HL-60 (cell line): ENCODE results near the gene TMEM247.
A peak's percentile ranks its signal among the peaks of the same experiment; 100 is the strongest.
"Not testable (repeated sequence)": the region's sequence is repeated elsewhere in the genome, so short reads cannot be mapped to it uniquely, and the experiment has no call there.

Experiments used
- DNase-seq, 2 experiments: peaks; one replicate each; pipeline ENCODE4 v3.0.0-alpha.2; 2010 to 2020; ENCODE audit warnings: low read depth in 1 of 2, low spot score in 1 of 2
- H3K27ac ChIP-seq: fragments of 250-450 bp; sonication (Bioruptor Pico); replicated peaks from 2 replicates; pipeline ENCODE4 v1.5.1; 2020; ENCODE audit warnings: mild to moderate bottlenecking, moderate library complexity
- H3K27me3 ChIP-seq: fragments of 250-450 bp; sonication (Bioruptor Pico); 2 replicates; pipeline ENCODE4 v1.5.1; 2021; ENCODE audit warnings: mild to moderate bottlenecking, moderate library complexity; ENCODE audit not compliant: insufficient read depth, poor library complexity, severe bottlenecking
- H3K4me3 ChIP-seq: replicated peaks from 2 replicates; pipeline ENCODE4 v1.5.1; 2011; ENCODE audit warnings: mild to moderate bottlenecking, control low read depth, low read length; ENCODE audit not compliant: insufficient read depth
- GABPA ChIP-seq: IDR thresholded peaks from 2 replicates; pipeline ENCODE4 v1.6.1; 2012; ENCODE audit warnings: low read depth
- POLR2AphosphoS5 ChIP-seq: IDR thresholded peaks from 2 replicates; pipeline ENCODE4 v1.6.1; 2012; ENCODE audit warnings: low read depth
- SPI1 ChIP-seq: IDR thresholded peaks from 2 replicates; pipeline ENCODE4 v1.6.1; 2012; ENCODE audit warnings: low read depth, mild to moderate bottlenecking, borderline replicate concordance
- TF ChIP-seq, protein P1 (sequence below): IDR thresholded peaks from one replicate; pipeline ENCODE4 v1.5.1; 2011; ENCODE audit warnings: low read length, control low read depth, inconsistent platforms; ENCODE audit not compliant: insufficient read depth
- TF ChIP-seq, protein P2 (sequence below): IDR thresholded peaks from 2 replicates; pipeline ENCODE4 v1.6.1; 2012; ENCODE audit warnings: low read depth; ENCODE audit not compliant: insufficient replicate concordance

Gene TMEM247

DNA sequence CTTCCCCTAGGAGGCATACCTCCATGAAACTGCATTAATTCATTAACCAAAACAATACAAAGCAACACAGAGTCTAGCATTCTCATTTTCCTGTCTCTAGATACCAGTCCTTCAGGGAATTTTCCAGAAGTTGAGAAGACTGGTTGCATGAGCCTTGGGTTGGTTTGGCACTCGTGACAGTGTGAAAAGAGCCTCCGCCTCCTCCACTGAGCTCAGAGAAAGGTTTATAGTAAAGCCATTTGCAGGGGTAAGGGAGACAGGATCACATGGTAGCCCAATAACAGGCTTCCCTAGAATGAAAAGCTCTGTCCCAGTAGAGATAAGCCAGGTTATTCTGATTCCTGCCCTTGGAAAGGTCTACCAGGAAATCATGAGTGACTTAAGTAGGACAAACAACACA, 9.7 kb upstream of the TMEM247 start:
- Histone ChIP-seq H3K27me3 (no peaks in the 10 kb centered on the region), H3K4me3 (no peak overlapping the region), H3K27ac (peak overlapping the region; percentile 46)
- TF ChIP-seq GABPA (no peak), SPI1 (no peak), POLR2AphosphoS5 (no peak)
- TF ChIP-seq, protein P1, sequence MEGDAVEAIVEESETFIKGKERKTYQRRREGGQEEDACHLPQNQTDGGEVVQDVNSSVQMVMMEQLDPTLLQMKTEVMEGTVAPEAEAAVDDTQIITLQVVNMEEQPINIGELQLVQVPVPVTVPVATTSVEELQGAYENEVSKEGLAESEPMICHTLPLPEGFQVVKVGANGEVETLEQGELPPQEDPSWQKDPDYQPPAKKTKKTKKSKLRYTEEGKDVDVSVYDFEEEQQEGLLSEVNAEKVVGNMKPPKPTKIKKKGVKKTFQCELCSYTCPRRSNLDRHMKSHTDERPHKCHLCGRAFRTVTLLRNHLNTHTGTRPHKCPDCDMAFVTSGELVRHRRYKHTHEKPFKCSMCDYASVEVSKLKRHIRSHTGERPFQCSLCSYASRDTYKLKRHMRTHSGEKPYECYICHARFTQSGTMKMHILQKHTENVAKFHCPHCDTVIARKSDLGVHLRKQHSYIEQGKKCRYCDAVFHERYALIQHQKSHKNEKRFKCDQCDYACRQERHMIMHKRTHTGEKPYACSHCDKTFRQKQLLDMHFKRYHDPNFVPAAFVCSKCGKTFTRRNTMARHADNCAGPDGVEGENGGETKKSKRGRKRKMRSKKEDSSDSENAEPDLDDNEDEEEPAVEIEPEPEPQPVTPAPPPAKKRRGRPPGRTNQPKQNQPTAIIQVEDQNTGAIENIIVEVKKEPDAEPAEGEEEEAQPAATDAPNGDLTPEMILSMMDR: no peak
- TF ChIP-seq, protein P2, sequence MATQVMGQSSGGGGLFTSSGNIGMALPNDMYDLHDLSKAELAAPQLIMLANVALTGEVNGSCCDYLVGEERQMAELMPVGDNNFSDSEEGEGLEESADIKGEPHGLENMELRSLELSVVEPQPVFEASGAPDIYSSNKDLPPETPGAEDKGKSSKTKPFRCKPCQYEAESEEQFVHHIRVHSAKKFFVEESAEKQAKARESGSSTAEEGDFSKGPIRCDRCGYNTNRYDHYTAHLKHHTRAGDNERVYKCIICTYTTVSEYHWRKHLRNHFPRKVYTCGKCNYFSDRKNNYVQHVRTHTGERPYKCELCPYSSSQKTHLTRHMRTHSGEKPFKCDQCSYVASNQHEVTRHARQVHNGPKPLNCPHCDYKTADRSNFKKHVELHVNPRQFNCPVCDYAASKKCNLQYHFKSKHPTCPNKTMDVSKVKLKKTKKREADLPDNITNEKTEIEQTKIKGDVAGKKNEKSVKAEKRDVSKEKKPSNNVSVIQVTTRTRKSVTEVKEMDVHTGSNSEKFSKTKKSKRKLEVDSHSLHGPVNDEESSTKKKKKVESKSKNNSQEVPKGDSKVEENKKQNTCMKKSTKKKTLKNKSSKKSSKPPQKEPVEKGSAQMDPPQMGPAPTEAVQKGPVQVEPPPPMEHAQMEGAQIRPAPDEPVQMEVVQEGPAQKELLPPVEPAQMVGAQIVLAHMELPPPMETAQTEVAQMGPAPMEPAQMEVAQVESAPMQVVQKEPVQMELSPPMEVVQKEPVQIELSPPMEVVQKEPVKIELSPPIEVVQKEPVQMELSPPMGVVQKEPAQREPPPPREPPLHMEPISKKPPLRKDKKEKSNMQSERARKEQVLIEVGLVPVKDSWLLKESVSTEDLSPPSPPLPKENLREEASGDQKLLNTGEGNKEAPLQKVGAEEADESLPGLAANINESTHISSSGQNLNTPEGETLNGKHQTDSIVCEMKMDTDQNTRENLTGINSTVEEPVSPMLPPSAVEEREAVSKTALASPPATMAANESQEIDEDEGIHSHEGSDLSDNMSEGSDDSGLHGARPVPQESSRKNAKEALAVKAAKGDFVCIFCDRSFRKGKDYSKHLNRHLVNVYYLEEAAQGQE: no peak
- DNase-seq: no peak

DNA sequence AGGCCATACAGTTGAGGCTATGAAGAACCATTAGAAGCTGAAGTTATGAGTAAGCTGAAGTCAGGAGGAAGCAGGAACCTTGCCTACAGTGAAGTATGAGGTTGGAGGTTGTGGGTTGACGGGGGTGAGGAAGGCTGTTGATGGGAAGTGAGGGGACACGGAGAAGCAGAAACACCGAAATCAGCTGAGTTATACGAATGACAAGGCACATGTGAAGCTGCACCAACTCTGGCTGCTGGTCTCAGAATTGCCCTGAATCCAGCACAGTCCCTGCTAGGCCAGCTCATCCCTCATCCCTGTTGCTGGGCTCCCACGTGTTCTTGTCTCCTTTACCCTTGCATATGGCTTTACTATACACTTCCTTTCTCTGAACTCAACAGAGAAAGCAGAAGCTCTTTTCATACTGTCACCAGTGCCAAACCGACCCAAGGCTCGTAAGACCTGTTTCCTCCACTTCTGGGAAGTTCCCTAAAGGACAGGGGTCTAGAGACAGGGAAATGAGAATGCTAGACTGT, 9.2 kb upstream of the TMEM247 start:
- DNase-seq: peak; percentile 30 to 69
- Histone ChIP-seq H3K27ac (peak overlapping the region; percentile 46), H3K4me3 (no peak overlapping the region), H3K27me3 (no peaks in the 10 kb centered on the region)
- peak; percentile 88 for TF ChIP-seq SPI1
- TF ChIP-seq, protein P1: no peak

DNA sequence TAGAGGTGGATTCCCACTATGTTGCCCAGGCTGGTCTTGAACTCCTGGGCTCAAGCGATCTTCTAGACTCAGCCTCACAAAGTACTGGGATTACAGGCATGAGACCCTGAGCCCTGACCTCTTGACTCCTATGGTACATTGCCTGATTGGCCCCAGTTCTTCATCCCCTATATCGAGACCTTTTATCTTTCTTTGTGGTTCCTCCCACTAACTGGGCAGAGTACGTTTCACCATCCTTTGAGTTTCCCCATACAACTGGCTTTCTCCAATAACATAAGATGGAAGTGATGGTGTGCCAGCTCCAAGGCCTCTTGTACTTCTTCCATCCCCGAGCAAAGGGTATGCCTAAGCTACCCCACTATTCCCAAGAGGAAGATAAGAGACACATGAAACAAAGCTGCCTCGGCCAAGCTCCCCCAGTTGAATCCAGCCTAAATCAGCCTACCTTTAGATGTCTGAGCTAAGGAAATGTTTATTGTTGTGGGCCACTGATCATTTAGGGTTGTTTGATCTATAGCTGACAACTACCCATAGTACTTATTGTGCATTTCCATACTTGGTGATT, 8.3 kb upstream of the TMEM247 start:
- Histone ChIP-seq H3K4me3 (no peak overlapping the region), H3K27ac (no peak overlapping the region), H3K27me3 (no peaks in the 10 kb centered on the region)
- peak in 1 of 2 experiments; percentile 21 for DNase-seq
- TF ChIP-seq, protein P1: no peak
- TF ChIP-seq POLR2AphosphoS5 (no peak), SPI1 (no peak), GABPA (no peak)
- TF ChIP-seq, protein P2: no peak

DNA sequence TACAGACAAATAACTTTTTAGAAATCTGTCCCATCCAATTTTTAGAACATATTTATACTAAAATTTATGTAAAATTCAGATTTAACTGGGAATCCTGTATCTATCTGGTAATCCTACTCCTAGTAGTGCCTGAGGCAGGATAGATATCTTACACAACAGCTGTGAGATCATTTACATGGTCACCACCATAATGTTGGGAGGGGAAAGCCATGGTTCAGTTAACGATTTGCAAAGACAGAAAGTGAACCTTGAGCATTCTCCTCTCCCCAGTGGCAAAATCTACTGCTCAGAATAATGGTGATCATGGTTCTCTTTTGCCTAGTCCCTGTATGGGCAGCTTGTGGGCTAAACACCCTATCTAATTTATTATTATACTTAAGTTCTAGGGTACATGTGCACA, 7.7 kb upstream of the TMEM247 start:
- DNase-seq: no peak
- no peaks in the 10 kb centered on the region for H3K27me3 ChIP-seq
- H3K27ac ChIP-seq: no peak overlapping the region
- TF ChIP-seq, protein P2: no peak
- H3K4me3 ChIP-seq: no peak overlapping the region

DNA sequence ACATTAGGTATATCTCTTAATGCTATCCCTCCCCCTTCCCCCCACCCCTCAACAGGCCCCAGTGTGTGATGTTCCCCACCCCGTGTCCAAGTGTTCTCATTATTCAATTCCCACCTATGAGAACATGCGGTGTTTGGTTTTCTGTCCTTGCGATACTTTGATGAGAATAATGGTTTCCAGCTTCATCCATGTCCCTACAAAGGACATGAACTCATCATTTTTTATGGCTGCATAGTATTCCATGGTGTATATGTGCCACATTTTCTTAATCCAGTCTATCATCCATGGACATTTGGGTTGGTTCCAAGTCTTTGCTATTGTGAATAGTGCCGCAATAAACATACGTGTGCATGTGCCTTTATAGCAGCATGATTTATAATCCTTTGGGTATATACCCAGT, 7.2 kb upstream of the TMEM247 start:
- DNase-seq, H3K27ac ChIP-seq, H3K27me3 ChIP-seq, H3K4me3 ChIP-seq: not testable (repeated sequence)

DNA sequence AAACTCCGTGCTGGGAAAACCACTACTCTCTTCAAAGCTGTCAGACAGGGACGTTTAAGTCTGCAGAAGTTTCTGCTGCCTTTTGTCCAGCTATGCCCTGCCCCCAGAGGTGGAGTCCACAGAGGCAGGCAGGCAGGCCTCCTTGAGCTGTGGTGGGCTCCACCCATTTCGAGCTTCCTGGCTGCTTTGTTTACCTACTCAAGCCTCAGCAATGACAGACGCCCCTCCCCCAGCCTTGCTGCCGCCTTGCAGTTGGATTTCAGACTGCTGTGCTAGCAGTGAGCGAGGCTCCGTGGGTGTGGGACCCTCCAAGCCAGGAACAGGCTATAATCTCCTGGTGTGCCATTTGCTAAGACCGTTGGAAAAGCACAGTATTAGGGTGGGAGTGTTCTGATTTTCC, 1.9 kb upstream of the TMEM247 start:
- H3K4me3 ChIP-seq, H3K27me3 ChIP-seq, H3K27ac ChIP-seq, DNase-seq: not testable (repeated sequence)
